ENCODE data around the gene MST1. TPM values are rescaled to one million over a fixed set of nuclear protein-coding genes. Genes with fewer than 3 reads are reported as not detected.

MST1 gene
- total RNA-seq, 1 donor from 2014 or later = 8.1 TPM

DNA sequence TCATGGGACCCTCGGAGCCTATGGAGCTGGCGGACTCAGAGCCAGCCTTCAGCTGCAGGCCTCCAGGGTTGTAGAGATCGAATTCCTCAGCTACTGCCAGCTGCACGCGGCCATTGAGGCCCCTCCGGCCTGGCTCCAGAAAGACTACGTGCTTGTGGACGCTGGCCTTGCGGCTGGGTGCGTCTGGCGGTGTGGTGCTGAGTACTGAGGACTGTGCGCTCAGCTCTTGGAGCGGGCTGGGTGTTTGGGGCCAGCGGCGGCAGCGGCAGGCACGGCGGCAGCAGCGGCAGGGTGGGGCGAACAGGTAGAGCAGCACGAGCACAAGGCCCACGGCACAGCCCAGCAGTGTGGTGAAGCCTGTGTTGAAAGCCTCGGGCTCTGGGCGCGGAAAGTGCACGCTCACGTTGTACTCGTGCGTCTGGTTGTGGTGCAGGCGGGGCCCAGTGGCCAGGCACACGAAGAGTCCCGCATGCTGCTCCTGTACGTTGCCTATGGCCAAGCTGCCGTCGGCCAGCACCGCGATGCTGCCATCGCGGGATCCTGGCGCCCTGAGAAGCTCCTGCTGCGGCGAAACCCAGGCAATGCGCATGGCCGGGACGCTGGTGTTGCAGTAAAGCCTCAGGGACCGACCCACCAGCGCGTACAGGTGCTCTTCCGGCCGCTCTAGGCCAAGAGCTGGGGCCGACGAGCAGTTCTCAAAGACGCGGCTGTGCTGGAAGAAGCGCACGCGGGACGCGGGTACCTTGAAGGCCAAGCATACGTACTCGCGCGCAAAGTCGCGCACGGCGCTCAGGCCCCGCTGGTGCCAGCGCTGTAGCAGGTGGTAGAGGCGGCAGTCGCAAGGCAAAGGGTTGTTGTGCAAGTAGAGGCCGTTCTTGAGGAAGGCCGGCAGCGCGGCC, 28.9 kb upstream of the MST1 start:
- DNase-seq = peak; percentile 63

DNA sequence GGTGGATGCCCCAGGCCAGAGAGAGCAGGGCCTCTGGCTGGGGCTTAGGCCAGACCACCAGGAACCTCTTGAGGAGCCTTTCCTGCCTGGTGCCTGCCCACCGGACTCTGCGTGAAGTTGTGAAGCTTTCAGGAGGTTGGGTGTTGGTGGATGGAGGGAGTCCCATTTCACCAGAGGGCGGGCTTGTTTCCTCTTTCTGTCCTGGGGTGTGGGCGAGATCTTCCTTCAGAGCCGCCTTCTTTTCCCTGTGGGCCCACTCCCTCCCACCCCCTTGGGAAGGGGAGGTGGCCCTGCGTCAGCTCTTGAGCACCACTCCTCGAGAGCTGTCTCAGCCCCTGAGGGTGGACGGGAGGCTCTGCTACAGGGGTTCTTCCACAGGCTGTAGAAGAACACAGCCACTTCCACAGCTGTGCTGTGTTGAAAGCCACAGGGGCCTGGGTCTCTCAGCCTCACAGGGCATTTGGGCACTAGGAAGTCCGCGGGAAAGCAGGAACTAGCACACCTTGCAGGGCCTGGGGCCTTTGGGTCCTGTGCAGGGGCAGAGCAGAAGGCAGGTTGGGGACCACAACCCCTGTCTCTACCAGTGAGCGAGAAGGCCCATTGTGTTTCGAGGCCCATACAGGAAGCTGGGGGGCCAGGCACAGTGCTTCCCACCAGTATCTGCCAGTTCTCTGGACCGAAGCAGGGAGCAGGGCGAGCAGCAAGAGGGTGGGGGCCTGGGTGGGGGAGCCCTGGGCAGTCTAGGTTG, 28.1 kb upstream of the MST1 start:
- no peak for DNase-seq

DNA sequence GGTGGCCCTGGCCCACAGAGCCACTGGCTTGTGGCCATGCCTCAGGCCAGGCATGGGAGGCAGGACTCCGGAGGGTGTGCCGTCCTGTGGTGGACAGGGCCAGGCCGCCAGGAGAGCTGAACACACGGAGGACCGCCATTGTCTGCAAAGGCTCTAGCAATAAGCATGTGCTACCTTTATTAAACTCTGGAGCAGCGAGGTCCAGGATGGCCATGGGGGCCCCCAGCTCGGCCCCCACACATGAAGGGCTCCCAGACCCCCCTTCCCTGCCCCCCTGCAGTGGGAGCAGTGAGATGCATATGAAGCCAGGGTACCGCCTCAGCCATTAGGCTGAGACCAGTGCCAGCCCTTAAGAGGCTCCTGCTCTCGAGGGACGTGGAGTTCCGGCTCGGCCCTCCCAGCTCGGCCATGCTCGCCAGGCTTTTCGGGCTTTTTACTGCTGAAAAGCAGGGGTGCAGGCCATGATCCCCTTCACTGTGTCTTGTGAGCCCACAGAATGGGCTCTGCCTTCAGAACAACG, 27.5 kb upstream of the MST1 start:
- no peak for DNase-seq

DNA sequence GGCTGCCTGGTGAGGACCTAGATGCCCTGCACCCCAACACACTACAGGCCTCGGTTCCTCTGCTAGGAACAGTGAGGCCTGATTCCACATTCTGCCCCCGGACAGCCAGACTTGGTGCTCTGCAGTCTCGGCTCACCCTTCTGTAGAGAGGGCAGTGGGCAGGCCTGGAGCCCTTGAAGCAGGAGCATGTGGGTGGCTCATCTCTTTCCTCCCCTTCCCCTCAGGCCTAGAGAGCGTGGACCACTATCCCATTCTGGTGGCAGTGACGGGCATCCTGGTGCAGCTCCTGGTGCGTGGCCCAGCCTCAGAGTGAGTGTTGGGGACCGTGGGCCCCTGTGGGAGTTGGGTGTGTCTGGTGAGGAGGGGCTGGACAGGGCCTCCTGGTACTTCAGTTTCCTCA, 26.9 kb upstream of the MST1 start:
- DNase-seq = no peak

DNA sequence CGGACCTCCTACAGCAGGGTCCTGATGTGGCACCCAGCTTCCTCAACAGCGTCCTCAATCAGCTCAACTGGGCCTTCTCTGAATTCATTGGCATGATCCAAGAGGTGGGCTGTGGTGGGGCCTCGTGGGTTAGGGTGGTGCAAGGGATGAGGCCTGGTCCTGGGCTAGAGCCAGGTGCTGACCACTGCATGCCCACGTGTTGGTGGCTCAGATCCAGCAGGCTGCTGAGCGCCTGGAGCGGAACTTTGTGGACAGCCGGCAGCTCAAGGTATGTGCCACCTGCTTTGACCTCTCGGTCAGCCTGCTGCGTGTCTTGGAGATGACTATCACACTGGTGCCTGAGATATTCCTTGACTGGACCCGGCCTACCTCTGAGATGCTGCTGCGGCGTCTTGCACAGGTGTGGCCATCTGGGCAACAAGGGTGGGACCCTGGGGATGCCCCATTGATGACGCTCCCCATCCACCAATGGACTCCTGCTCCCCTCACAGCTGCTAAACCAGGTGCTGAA, 26.4 kb upstream of the MST1 start:
- DNase-seq = no peak

DNA sequence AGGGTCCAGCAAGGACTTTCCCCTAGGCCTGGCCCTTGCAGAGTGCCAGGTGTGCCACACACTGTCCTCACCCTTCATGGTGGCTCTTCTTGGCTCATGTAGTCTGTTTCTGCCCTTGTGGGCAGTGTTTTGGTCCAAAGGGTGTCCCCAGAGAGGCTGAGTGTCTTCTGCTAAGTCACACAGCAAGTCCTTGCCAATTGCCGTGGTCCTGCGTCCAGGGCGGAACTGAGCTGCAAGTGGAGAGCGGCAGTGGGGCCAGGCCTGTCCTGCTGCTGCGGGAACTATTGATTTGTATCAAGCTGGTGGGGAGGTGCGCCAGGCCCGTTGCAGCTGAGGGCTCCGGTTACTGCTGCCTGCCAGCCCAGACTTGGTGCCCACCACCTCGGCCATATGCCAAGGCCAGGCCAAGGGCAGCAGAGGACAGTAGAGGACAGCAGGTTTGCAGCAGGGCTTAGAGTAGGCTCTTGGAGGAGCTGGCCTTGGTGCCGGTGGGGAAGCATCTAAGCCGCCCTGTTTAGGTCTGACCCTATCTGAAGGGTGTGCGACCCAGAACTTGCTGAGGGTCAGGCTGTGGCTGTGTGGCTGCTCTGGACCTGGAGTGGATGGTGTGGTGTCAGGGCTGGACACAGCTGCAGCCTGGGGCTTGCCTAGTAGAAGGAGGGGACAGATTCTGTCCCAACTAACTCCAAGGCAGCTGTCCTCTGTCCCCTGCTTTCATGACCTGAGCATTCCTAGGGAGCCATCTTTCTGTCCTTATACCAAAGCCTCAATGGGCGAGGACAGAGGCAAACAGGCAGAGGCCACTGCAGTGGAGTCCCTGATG, 25.7 kb upstream of the MST1 start:
- no peak for DNase-seq

DNA sequence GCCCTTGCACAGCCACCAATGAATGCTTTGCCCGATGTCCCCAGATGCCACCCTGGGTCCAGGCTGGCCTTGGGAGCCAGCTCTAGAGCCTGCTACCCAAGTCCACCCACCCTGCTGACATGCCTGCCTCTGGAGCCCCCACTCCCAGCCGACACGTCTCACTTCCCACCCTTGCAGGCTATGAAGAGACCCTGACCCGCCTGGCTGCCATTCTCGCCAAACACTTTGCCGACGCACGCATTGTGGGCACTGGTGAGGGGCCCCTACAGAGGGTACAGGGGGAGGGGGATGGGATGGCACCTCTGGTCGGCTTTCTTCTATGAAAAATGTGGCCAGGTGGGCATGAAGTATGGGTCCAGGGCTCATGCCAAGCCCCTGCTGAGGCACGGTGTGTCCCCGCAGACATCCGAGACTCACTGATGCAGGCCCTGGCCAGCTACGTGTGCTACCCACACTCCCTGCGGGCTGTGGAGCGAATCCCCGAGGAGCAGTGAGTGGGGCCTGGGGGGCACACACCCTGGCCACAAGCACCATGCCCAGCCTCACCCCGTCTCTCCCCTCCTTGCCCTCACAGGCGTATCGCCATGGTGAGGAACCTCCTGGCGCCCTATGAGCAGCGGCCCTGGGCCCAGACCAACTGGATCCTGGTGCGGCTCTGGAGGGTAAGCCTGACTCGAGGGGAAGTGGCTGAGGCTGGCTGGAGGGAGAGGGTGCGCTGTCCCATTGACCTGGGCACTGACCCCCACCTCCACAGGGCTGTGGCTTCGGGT, 24.2 kb upstream of the MST1 start:
- DNase-seq = no peak

DNA sequence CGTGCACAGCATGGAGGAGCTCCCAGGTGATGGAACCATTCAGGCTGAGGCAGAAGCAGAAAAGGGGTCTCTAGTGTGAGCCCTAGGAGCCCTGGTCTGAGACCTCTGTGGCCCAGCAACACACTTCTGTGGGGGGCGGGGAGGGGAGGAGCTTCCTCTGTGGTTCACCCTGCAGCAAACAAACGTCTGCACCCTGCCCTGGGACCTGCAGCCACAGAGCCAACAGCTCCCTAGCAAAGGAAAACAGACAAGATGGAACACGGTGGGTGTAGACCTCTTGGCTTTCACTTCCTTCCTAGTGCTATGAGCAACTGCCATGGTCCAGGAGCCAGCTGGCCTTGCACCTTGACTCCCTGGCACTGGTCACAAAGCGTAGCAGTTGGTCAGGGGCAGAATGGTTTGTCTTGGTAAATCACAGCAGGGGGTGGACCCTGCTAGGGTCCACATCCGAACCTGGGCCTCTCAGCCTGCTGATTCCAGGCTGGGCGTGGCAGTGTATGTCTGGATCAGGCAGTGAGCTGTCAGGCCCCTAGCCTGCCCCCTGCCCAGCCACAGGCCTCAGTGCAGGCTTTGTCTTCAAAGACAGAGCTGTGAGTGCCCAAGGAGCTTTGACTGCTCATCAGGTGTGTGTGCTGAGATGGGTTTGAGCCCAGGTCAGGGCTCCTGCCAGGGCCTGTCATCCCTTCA, 23.5 kb upstream of the MST1 start:
- DNase-seq = no peak

DNA sequence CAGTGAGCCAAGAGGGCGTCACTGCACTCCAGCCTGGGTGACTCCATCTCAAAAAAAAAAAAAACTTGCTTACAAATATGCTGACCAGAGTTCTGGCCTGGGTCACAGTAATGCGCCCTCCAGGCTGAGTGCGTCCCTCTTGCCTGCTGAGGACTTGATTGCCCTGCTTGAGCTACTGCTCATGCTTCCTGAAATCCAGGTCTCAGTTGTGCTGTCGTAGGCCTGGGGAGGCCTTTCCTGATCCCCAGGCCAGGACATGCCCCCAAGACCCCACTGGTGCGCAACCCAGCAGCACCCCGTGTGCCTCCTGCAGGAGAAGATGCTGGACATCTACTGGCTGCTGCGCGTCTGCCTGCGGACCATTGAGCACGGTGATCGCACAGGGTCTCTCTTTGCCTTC, 22.9 kb upstream of the MST1 start:
- no peak for DNase-seq

DNA sequence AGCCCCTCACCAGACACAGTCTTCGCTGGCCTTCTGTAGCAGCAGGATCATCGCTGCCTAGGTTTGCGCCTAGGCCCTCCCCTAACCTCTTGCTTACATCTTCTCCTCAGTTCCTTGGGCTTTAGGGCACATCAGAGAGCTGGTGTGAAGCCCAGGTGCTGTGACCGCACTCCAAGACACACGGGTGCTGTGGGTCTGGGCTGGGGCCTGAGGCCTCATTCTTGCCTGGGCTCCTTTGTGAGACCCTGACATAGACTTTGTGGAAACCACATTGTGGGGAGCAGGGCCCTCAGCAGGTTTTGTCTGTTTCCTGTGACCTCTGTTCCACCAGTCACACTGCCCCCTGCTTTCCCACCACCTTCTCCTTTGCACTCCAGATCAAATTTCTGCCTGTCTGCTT, 22.2 kb upstream of the MST1 start:
- no peak for DNase-seq

DNA sequence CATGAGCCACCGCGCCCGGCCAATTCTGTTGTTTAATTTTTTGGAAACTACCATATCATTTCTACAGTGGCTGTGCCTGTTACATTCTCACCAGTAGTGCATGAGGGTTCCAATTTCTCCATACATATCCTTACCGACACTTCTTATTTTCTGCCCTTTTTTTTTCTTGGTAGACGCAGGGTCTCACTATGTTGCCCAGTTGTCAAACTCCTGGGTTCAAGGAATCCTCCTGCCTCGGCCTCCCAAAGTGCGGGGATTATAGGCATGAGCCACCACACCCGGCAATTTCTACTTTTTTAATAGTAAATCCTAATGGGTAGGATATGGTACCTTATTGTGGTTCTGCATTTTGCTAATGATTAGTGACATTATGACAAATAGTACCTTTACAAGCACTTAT, 20.6 kb upstream of the MST1 start:
- no peak for DNase-seq

DNA sequence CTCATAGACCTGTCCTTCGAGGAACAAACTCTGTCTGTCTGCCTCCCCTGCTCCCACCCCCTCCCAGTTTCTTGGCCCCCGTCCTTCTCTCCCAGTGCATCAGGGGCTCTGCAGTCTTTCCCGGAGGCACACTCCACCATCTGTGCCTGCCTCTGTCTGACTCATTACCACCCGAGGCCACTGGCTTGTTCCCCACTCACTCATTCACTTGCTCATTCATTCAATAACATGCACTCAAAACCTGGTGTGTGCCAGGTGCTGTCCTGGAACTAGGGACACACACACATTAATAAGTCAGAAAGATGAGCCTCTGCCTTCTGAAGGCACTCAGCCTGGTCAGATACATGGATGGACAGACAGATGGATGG, 17.8 kb upstream of the MST1 start:
- DNase-seq = no peak

DNA sequence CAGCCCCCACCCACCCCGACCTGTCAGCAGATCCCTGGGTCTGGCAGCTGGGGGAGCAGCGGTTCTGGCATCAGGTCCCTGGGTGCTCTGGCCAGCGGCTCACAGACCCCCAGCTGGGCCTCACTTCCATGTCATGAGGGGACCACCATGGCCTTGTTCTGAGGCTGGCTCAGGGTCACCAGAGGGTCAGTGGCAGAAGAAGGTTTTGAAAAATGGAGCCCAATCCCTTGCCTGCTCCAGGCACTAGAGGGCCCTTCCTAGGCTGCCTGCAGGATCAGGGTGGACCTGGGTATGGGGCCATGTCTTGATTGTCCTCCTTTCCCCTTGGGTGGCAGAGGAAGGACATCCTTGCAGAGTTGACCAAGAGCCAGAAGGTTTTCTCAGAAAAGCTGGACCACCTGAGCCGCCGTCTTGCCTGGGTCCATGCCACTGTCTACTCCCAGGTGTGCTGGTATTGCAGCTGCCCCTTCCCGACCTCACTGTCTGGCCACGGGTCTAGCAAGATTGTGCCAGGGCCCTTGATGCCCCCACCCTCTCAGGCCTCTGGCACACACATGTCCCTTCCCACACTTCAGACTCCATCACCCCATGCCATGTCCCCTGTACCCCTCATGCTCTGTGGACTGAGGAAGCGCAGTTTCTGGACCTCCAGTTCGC, 17.3 kb upstream of the MST1 start:
- no peak for DNase-seq

DNA sequence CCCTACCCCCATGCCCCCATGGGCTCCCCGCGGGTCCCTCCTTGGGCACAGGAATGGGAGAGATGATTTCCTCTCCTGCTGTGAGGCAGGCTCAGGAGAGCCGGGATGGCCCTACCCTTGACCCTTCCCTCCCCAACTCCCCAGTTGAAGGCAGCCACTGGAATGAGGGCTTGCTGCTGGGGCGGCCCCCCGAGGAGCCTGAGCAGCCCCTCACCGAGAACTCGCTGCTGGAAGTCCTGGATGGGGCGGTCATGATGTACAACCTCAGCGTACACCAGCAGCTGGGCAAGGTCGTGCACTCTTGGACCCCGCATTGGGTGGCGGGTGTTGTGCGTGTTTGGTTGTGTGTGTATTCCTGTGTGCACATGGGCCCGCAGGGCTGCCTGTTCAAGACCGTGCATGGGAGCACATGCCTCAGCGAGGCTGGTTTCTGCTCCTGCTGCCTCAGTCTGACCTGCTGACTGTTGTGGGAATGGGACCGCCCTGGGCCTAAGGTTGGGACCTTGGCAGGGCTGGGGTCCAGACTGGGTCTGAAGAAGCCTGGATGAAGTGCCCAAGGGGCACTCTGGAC, 16.2 kb upstream of the MST1 start:
- no peak for DNase-seq

DNA sequence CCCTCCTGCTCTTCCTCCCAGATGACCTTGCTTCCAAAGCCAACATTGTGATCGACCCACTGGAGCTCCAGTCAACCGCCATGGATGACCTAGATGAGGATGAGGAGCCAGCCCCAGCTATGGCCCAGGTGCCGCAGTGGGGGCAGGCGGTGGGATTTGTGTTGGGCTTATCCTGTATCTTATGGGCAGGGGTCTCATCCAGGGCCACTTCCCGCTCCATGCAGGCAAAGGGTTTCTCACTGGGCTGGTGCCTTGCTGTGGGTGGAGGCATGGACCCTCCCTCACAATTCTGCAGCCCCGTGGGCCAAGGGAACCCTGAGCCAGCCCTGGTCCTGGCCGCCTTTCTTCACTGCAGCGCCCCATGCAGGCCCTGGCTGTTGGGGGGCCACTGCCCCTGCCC, 15.4 kb upstream of the MST1 start:
- no peak for DNase-seq

DNA sequence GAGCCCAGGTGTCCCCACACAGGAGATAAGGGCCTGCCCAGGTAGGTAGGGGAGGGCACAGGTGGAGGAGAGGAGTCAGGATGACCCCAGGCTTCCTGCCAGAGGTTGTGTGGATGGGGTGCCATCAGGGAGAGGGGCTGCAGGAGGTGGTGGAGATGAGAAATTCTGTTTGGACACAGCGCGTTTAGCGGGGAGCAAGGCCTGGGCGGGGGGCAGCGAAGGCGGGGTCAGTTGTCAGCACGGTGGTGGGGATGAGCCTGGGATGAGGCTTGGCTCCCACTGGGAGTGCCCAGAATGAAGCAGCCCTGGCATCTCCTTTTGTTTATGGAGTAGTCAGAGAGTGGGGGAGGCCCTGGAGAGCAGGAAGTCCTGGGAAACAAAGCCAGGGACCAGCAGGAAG, 14.7 kb upstream of the MST1 start:
- DNase-seq = no peak

DNA sequence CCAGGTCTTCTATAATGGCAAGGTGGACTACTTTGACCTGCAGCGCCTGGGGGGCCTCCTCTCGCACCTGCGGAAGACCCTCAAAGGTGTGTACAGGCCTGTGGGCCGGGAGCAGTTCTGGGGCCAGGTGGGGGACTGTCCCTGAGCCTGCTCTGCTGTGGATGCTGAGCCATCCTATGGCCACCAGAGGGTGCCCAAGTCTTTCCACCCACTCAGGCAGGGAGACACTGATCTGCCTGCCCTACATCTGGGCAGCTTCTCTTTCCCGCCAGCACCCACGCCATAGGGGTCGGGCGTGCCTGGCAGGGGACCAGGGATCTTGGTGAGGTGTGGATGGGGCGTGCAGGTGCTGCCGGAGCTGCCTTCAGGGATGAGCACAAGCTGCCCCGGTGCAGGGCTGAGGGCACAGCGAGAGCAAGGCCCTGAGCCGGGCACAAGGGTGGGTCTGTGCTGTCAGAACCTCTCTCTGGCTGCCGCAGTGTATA, 14.2 kb upstream of the MST1 start:
- DNase-seq = peak; percentile 72

DNA sequence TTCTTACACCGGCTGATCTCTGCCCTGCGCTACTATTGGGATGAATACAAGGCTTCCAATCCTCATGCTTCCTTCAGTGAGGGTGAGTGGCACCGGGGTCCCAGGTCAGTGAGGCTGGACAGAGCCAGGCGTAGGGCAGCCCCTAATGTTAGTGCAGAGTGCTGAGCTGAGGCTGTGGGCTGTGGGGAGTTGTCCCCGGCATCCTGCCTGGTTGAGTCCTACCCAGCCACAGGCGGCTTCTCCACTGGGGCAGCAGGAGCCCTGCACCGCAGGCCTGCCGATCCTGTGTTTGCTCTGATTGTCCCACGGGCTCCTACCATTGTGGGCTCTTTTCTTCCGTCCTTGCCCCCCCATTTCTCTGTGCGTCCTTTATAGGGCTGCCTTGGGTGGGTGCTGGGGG, 13.4 kb upstream of the MST1 start:
- DNase-seq = no peak

DNA sequence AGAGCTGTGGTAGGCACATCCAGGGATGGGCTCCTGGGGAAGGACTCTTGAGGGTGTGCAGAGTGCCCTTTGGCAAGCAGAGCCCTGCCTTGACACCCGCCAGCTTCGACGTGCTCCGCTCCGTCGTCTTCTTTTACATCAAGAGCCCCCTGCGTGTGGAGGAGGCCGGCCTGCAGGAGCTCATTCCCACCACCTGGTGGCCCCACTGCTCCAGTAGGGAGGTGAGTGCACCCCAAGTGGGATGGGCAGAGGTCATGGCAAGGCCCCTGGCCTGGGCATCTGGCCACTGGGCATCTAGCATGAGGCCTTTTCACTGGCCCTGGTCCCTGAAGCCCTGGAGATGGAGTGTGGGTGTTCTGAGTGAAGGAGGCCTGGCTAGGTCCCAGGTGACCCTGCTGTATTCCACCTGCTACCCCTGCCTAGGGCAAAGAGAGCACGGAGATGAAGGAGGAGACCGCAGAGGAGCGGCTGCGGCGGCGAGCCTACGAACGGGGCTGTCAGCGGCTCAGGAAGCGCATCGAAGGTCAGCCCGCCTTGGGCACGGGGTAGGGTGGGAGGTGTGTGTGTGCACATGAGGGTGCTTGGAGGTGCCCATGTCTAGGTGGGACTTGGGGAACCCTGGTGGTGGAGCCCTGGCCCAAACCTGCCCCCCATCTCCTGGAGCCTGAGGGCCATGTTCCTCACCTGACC, 12.3 kb upstream of the MST1 start:
- no peak for DNase-seq
